GM12874 (cell line): ENCODE results near the gene TYRP1.

Experiments
- CTCF ChIP-seq: IDR thresholded peaks from 2 replicates; pipeline ENCODE4 v1.5.1; 2011; ENCODE audit warnings: low read depth, mild to moderate bottlenecking, control low read depth, low read length, moderate library complexity; ENCODE audit not compliant: insufficient read depth

Gene TYRP1

GRCh38 chr9:12693141-12693540 lies at the start of gene TYRP1:
TYRP1 (plus strand) TSS chr9:12693385; CDS start chr9:12693997, 612 bp downstream.
- TF ChIP-seq CTCF, result no peak

DNA sequence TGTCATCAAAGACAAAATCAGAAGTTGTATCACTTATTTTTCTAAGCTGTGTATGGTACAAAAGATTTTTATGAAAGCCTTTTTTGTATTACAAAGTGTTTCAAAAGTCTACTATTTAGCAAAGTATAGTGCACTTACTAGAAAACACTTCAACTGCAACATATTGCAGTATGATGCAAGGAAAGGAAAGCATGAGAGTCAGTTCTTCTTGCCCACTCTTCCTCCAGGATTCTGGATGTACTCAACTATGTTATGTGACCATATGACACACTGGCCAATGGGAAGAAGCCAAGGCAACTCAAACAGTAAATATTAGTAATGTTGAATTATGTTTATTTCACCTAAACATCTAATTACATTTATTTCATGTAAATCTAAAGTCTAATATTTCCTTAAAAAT lies 49.5 kb upstream of the TYRP1 start:
- no peak for TF ChIP-seq CTCF

DNA sequence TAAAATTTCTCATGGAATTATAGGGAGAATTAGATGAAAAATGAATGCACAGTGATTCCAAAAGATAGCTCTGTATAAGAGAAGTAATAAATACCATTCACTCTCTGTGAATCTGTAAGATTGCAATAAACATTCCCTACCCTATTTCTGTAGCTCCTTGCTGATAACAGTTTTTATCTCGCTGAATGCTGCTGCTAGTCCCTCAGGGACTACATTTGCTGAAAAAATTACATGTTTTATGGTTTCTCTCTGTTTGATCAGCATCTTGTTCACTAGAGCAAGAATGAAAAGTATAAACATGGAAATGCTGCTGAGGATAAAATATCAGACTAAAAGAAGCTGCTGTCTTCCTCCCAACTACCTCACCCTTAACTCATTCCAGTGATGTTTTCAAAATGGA lies 44.3 kb upstream of the TYRP1 start:
- no peak for TF ChIP-seq CTCF

- no peak for TF ChIP-seq CTCF
Observed at GRCh38 chr9:12651125-12651524, 42.1 kb upstream of the TYRP1 start.

DNA sequence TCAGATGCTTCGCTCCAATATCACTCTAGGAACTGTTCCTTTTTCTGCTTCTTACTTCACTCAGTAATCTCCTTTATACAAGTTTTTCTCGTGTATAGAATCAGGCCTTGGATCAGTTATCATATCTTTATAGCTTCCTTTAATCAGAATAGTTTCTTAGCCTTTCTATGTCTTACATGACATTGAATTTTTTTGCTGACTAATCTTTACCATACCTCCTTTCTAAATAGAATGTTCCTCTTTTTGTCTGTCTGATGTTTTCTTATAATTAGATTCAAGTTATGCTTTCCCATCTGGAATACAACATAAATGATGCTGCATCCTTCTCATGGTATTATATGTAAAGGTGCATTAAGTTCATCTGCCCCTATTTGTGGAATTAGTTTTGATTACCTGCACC lies 40.2 kb upstream of the TYRP1 start:
- no peak for TF ChIP-seq CTCF

GRCh38 chr9:12656803-12657202 lies 36.4 kb upstream of the TYRP1 start:
- TF ChIP-seq CTCF, result no peak

- TF ChIP-seq CTCF, result no peak
Observed at GRCh38 chr9:12657233-12657632, 36.0 kb upstream of the TYRP1 start.

- no peak for TF ChIP-seq CTCF
Observed at GRCh38 chr9:12657998-12658397, 35.2 kb upstream of the TYRP1 start.
